HEK293 (cell line): ENCODE results near the gene VPS26C.

Source experiments
- CTCF ChIP-seq: fragments of 450-650 bp; formaldehyde crosslinking; IDR thresholded peaks from 2 replicates; pipeline ENCODE4 v1.5.1; 2016; ENCODE audit warnings: missing biosample characterization, missing genetic modification characterization
- MEIS1 ChIP-seq: sonication (generic); formaldehyde crosslinking; IDR thresholded peaks from 2 replicates; pipeline ENCODE4 v1.8.1; 2022; ENCODE audit warnings: missing genetic modification reagents, mild to moderate bottlenecking, borderline replicate concordance

GRCh38 chr21:37259426-37259825 is 7.7 kb downstream of the VPS26C start:
- TF ChIP-seq CTCF (no peak), MEIS1 (CRISPR knock-in tag) (no peak)
